WTC11 (cell line): ENCODE results near the gene MAP3K5.

Source experiments
- CBFB ChIP-seq: sonication (generic); formaldehyde crosslinking; IDR thresholded peaks from 2 replicates; pipeline ENCODE4 v1.8.1; 2022; ENCODE audit warnings: mild to moderate bottlenecking, low read depth, missing genetic modification reagents
- CREB1 ChIP-seq: sonication (generic); formaldehyde crosslinking; IDR thresholded peaks from 2 replicates; pipeline ENCODE4 v1.8.0; 2023; ENCODE audit warnings: mild to moderate bottlenecking, missing genetic modification reagents
- FOXJ3 ChIP-seq: sonication (generic); formaldehyde crosslinking; IDR thresholded peaks from 2 replicates; pipeline ENCODE4 v1.9.0; 2021; ENCODE audit warnings: missing genetic modification reagents, mild to moderate bottlenecking, borderline replicate concordance
- FOXK1 ChIP-seq: sonication (generic); formaldehyde crosslinking; IDR thresholded peaks from 2 replicates; pipeline ENCODE4 v1.8.0; 2022; ENCODE audit warnings: mild to moderate bottlenecking, moderate library complexity, missing genetic modification reagents
- NR1H2 ChIP-seq: sonication (generic); formaldehyde crosslinking; IDR thresholded peaks from 2 replicates; pipeline ENCODE4 v1.9.0; 2021; ENCODE audit warnings: mild to moderate bottlenecking, moderate library complexity, missing genetic modification reagents
- TF ChIP-seq, protein P1 (sequence below): sonication (generic); formaldehyde crosslinking; IDR thresholded peaks from 2 replicates; pipeline ENCODE4 v1.8.0; 2022; ENCODE audit warnings: mild to moderate bottlenecking, missing genetic modification reagents
- TF ChIP-seq, protein P2 (sequence below): fragments of 200-600 bp; IDR thresholded peaks from 2 replicates; pipeline ENCODE4 v1.8.0; 2022; ENCODE audit warnings: antibody characterized with exemption
- TF ChIP-seq, protein P3 (sequence below): sonication (generic); formaldehyde crosslinking; IDR thresholded peaks from 2 replicates; pipeline ENCODE4 v1.8.0; 2022; ENCODE audit warnings: mild to moderate bottlenecking, missing genetic modification reagents
- TF ChIP-seq, protein P4 (sequence below): sonication (generic); formaldehyde crosslinking; IDR thresholded peaks from 2 replicates; pipeline ENCODE4 v1.8.1; 2022; ENCODE audit warnings: low read depth, mild to moderate bottlenecking, moderate library complexity, missing genetic modification reagents, borderline replicate concordance
- TF ChIP-seq, protein P5 (sequence below): sonication (generic); formaldehyde crosslinking; IDR thresholded peaks from 2 replicates; pipeline ENCODE4 v1.8.1; 2022; ENCODE audit warnings: missing genetic modification reagents, borderline replicate concordance
- TF ChIP-seq, protein P6 (sequence below): sonication (generic); formaldehyde crosslinking; IDR thresholded peaks from 2 replicates; pipeline ENCODE4 v1.8.1; 2023; ENCODE audit warnings: mild to moderate bottlenecking, missing genetic modification reagents, moderate library complexity
- TF ChIP-seq, protein P7 (sequence below): fragments of 250-450 bp; sonication (Bioruptor Pico); IDR thresholded peaks from 2 replicates; pipeline ENCODE4 v1.8.0; 2021; ENCODE audit warnings: mild to moderate bottlenecking

DNA sequence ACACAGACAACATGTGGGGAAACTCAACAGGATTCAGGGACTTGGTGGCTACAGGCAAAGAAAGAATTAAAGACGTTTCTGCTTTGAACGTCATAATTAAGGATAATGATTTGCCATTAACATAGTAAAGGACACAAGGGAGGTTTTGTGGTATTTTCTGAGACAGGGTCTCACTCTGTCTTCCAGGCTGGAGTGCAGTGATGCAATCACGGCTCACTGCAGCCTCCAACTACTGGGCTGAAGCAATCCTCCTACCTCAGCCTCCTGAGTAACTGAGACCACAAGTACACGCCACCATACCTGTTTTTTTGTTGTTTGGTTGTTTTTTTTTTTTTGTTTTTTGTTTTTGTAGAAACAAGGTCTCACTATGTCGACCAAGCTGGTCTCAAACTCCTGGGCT lies 62.4 kb downstream of the MAP3K5 start:
- TF ChIP-seq, protein P1, sequence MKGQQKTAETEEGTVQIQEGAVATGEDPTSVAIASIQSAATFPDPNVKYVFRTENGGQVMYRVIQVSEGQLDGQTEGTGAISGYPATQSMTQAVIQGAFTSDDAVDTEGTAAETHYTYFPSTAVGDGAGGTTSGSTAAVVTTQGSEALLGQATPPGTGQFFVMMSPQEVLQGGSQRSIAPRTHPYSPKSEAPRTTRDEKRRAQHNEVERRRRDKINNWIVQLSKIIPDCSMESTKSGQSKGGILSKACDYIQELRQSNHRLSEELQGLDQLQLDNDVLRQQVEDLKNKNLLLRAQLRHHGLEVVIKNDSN (CRISPR knock-in tag): no peak
- TF ChIP-seq, protein P2, sequence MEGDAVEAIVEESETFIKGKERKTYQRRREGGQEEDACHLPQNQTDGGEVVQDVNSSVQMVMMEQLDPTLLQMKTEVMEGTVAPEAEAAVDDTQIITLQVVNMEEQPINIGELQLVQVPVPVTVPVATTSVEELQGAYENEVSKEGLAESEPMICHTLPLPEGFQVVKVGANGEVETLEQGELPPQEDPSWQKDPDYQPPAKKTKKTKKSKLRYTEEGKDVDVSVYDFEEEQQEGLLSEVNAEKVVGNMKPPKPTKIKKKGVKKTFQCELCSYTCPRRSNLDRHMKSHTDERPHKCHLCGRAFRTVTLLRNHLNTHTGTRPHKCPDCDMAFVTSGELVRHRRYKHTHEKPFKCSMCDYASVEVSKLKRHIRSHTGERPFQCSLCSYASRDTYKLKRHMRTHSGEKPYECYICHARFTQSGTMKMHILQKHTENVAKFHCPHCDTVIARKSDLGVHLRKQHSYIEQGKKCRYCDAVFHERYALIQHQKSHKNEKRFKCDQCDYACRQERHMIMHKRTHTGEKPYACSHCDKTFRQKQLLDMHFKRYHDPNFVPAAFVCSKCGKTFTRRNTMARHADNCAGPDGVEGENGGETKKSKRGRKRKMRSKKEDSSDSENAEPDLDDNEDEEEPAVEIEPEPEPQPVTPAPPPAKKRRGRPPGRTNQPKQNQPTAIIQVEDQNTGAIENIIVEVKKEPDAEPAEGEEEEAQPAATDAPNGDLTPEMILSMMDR: no peak
- no peak for TF ChIP-seq FOXJ3 (CRISPR knock-in tag)
- TF ChIP-seq CBFB (CRISPR knock-in tag): no peak
- TF ChIP-seq NR1H2 (CRISPR knock-in tag): no peak
- TF ChIP-seq, protein P3, sequence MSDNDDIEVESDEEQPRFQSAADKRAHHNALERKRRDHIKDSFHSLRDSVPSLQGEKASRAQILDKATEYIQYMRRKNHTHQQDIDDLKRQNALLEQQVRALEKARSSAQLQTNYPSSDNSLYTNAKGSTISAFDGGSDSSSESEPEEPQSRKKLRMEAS: no peak
- TF ChIP-seq CREB1 (CRISPR knock-in tag): no peak
- TF ChIP-seq, protein P4, sequence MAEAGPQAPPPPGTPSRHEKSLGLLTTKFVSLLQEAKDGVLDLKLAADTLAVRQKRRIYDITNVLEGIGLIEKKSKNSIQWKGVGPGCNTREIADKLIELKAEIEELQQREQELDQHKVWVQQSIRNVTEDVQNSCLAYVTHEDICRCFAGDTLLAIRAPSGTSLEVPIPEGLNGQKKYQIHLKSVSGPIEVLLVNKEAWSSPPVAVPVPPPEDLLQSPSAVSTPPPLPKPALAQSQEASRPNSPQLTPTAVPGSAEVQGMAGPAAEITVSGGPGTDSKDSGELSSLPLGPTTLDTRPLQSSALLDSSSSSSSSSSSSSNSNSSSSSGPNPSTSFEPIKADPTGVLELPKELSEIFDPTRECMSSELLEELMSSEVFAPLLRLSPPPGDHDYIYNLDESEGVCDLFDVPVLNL: no peak
- TF ChIP-seq FOXK1 (CRISPR knock-in tag): no peak
- TF ChIP-seq, protein P5, sequence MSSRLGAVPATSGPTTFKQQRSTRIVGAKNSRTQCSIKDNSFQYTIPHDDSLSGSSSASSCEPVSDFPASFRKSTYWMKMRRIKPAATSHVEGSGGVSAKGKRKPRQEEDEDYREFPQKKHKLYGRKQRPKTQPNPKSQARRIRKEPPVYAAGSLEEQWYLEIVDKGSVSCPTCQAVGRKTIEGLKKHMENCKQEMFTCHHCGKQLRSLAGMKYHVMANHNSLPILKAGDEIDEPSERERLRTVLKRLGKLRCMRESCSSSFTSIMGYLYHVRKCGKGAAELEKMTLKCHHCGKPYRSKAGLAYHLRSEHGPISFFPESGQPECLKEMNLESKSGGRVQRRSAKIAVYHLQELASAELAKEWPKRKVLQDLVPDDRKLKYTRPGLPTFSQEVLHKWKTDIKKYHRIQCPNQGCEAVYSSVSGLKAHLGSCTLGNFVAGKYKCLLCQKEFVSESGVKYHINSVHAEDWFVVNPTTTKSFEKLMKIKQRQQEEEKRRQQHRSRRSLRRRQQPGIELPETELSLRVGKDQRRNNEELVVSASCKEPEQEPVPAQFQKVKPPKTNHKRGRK (CRISPR knock-in tag): no peak
- TF ChIP-seq, protein P6, sequence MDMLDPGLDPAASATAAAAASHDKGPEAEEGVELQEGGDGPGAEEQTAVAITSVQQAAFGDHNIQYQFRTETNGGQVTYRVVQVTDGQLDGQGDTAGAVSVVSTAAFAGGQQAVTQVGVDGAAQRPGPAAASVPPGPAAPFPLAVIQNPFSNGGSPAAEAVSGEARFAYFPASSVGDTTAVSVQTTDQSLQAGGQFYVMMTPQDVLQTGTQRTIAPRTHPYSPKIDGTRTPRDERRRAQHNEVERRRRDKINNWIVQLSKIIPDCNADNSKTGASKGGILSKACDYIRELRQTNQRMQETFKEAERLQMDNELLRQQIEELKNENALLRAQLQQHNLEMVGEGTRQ (CRISPR knock-in tag): no peak
- TF ChIP-seq, protein P7, sequence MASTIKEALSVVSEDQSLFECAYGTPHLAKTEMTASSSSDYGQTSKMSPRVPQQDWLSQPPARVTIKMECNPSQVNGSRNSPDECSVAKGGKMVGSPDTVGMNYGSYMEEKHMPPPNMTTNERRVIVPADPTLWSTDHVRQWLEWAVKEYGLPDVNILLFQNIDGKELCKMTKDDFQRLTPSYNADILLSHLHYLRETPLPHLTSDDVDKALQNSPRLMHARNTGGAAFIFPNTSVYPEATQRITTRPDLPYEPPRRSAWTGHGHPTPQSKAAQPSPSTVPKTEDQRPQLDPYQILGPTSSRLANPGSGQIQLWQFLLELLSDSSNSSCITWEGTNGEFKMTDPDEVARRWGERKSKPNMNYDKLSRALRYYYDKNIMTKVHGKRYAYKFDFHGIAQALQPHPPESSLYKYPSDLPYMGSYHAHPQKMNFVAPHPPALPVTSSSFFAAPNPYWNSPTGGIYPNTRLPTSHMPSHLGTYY: no peak
